ENCODE measurements around the gene ZNF547.

GRCh38 chr19:57355916-57356315 lies 7.4 kb upstream of the ZNF547 start:
- no peak for TF ChIP-seq CTCF (IDR thresholded peaks at IDR 0.05)
- no peak for TF ChIP-seq POLR2A (IDR thresholded peaks at IDR 0.05)

All from heart left ventricle (tissue), 13 donors.